NCI-H2227 (cell line): ENCODE measurements around the gene C1orf210.

Experiments
- DNase-seq: peaks from one replicate; lab custom pipeline; 2025; ENCODE audit not compliant: unreplicated experiment; lab: John Stamatoyannopoulos, UW

C1orf210 gene

DNA sequence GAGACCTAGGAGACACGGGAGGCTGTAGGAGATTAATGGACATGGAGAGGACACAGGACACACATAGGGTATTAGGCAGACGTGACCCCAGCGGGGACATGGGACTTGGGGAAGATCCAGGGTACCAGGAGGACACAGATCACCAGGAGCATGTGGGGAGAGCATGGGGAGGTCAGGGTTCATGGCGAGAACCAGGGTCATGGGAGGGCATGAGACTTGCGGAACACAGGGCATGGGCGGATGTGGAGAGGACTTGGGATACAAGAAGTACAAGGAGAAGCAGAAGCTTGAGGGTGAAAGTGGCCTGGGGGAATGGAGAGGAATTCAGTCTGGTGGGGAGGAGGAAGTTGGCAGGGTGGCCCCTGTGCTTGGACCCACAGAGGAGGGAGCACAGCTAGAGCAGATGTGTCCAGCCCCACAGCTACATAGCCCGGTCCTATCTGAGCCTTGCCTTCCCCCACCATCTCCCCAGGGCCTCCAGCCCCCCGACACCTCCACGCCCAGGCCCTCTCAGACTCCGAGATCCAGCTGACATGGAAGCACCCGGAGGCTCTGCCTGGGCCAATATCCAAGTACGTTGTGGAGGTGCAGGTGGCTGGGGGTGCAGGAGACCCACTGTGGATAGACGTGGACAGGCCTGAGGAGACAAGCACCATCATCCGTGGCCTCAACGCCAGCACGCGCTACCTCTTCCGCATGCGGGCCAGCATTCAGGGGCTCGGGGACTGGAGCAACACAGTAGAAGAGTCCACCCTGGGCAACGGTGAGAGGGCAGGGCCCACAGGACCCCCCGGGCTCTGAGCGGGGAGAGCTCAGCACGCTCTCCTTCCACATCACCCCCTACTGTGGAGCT, 27.5 kb upstream of the C1orf210 start:
- DNase-seq, result no peak

DNA sequence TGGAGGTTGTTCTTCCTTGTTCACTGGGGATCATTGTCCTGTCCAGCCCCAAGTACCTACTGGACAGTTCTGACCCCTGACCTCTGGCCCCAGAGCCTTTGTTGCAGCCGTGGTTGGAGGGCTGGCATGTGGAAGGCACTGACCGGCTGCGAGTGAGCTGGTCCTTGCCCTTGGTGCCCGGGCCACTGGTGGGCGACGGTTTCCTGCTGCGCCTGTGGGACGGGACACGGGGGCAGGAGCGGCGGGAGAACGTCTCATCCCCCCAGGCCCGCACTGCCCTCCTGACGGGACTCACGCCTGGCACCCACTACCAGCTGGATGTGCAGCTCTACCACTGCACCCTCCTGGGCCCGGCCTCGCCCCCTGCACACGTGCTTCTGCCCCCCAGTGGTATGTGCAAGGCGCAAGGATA, 26.8 kb upstream of the C1orf210 start:
- no peak for DNase-seq

DNA sequence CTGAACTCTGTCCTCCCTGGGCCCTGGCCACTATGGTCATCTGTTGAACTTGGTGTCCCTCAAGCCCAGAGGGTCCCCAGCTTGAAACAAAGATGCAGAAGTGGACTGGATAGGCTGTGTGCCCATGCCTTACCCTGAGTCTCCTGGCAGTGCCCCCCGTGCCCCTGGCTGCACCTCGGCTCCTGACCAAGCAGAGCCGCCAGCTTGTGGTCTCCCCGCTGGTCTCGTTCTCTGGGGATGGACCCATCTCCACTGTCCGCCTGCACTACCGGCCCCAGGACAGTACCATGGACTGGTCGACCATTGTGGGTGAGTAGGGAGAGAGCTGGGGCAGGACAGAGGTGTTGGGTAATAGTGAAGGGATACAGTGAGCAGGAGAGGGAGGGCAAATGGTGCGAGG, 26.1 kb upstream of the C1orf210 start:
- no peak for DNase-seq

DNA sequence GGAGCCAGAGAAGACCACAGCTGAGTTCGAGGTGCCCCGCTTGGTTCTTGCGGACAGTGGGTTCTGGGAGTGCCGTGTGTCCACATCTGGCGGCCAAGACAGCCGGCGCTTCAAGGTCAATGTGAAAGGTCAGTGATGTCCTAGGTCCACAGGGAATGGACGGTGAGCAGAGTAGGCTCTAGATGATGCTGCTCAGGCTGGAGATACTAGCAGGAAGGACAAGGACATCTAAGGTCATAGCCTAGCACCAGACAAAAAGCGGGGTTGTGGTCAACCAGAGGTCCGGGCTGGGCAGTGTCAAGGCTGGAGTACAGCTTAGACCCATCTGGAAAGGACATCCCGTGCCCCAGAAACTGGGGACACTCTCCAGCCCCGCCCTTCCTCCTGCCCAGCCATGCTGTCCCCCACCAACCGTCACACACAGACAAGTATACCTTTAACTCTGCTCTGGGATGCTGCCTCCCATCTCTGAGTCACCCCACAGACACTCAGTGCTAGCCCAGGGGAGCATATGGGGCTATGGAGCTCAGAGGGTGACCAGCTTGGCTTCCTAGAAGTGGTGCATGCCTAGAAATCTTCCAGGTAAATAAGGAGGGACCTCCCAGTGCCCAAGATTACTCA, 24.1 kb upstream of the C1orf210 start:
- no peak for DNase-seq

DNA sequence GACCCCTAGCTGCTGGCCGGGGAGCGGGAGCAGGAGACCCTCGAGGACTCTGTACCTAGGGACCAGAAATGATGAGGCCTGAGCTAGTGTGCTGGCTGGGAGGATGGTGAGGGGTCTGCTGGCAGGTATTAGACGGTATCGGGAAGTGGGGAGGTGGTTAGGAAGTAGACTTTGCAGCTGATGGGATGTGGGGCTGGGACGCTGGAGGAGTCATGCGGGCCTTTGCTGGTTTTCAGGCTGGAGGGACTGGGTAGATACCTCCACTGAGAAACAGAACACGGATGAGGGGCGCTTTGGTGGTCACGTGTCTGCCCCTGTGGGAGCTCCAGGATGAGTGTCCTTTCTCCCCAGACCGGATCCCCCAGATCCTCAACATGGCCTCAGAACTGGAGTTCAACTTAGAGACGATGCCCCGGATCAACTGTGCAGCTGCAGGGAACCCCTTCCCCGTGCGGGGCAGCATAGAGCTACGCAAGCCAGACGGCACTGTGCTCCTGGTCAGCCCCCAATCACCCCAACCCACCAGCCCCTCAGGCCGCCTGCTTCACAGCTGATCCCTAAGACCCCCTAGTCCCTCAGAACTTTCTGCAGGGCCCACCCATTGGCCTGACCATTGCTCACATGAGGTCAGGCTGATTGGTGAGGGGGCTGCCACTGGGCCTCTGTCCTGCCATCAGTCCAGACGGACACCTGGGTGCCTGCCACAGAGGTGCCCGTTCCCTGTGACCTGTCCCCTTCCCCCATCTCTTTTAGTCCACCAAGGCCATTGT, 23.4 kb upstream of the C1orf210 start:
- DNase-seq, result no peak

DNA sequence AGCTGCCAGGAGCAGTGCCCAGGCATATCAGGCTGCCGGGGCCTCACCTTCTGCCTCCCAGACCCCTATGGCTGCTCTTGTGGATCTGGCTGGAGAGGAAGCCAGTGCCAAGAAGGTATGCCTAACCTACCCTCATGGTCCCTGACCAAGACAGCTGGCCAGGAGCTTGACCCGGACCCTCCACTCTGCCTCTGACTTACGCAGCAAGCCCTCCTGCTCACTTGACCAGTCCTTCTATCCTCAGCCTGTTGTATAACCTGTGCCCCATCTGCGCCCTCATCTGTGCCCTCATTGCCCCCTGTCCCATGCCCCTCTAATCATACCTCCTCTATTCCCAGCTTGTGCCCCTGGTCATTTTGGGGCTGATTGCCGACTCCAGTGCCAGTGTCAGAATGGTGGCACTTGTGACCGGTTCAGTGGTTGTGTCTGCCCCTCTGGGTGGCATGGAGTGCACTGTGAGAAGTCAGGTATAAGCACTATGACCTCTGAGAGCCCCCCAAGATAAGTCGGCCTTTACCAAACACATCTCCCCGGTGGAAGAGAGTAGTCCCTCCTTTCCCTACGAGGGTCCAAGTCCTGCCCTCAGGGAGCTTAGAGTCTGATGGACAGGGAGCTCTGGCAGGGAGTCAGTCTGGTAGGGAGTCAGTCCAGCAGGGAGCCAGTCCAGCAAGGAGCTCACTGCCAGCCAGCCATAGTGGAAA, 22.2 kb upstream of the C1orf210 start:
- no peak for DNase-seq

DNA sequence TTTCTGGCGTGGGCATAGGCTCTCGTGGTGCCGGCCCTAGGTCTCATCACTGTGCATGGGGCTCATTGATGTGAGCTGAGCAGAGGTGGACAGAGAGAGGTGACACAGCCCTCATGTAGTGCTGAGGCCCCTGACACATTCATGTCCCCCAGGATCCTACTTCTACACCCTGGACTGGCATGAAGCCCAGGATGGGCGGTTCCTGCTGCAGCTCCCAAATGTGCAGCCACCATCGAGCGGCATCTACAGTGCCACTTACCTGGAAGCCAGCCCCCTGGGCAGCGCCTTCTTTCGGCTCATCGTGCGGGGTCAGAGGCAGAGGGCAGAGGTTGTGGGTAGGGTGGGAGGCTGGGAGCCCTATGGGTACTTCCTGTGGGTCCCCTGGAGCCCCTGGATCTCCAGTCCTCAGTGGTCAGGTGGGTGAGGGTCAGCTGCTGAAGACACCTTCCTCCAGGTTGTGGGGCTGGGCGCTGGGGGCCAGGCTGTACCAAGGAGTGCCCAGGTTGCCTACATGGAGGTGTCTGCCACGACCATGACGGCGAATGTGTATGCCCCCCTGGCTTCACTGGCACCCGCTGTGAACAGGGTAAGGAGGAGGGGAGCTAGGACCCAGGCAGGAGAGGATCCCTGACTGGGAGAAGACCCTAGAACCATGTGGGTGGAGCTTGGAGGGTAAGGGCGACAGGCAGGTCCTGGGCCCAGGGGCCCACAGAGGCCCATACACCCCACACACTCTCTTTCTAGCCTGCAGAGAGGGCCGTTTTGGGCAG, 21.5 kb upstream of the C1orf210 start:
- DNase-seq, result no peak

DNA sequence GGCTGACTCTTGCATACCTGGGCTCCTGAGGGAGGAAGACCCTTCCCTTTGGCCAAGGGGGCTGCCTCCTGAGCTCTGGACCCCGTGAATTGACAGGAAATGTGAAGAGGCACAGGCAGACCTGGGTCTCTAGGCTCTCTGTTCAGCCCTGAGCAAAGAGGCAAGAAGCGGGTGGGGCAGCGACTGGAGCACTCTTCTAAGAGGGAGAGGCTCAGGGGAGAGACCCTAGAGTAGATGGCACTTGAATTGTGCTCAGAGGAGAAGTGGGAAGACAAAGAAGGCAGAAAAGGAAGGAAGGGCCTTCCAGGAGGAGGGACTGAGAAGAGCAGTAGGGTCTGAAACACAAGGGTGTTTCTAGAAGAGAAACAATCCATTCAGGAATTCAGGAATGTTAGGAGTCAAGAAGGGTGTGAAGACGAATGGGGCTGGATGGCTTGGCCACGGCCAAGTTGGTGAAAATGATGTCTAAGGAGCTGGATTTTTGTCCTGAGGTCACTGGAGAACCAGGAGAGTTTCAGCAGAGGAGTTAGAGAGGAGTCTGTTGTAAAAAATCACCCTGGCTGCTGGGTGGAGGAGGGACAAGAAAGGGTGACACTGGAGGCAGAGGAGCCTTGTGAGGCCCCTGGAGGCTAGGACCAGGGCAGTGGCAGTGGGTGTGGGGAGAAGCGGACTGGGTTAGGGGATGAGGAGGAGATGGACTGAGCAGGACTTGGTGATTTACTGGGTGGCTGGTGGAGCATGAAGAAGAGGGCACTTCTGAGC, 20.7 kb upstream of the C1orf210 start:
- no peak for DNase-seq

DNA sequence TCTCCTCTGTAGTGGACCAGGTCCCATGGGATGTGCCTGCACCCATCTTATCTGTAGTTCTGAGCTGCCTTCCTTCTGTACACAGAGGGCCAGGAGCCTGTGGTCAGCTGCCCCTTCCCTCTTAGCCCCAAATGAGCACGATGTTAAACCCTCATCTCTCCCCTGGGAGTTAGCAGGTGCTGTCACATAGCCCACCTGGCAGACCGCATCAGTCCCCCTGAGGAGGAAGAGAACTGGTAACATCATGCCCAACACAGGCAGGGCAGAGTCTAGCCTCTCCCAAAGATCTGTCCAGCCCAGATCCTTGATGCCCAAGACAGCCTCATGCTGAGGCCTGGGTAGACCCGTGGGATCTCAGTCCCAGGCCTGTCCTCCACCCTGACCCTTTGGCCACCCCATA, 20.1 kb upstream of the C1orf210 start:
- no peak for DNase-seq

DNA sequence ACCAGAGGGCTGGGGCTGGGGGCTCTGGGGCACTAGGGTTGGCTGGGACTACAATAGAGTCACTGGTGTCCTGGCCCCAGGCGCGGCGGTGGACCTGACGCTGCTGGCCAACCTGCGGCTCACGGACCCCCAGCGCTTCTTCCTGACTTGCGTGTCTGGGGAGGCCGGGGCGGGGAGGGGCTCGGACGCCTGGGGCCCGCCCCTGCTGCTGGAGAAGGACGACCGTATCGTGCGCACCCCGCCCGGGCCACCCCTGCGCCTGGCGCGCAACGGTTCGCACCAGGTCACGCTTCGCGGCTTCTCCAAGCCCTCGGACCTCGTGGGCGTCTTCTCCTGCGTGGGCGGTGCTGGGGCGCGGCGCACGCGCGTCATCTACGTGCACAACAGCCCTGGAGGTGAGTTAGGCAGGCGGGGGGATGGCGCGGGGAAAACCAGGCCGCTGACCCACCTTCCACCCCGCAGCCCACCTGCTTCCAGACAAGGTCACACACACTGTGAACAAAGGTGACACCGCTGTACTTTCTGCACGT, 19.5 kb upstream of the C1orf210 start:
- DNase-seq, result no peak

DNA sequence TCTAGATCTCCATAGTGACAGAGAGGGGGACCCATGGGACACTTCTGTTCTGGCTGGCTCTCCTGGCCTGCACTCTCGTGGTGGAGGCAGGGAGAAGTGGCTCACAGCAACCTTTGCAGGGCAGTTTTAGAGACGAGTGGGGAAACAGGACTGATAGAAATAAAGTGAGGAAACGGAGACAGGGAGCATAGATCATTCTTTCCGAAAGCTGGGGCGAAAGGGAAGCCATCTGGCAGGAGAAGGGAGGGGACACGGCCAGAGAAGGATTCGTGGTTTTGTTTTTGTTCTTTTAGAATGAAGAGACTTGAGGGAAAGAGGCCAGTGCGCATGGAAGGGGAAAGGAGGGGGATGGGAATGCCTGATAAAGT, 18.9 kb upstream of the C1orf210 start:
- no peak for DNase-seq

DNA sequence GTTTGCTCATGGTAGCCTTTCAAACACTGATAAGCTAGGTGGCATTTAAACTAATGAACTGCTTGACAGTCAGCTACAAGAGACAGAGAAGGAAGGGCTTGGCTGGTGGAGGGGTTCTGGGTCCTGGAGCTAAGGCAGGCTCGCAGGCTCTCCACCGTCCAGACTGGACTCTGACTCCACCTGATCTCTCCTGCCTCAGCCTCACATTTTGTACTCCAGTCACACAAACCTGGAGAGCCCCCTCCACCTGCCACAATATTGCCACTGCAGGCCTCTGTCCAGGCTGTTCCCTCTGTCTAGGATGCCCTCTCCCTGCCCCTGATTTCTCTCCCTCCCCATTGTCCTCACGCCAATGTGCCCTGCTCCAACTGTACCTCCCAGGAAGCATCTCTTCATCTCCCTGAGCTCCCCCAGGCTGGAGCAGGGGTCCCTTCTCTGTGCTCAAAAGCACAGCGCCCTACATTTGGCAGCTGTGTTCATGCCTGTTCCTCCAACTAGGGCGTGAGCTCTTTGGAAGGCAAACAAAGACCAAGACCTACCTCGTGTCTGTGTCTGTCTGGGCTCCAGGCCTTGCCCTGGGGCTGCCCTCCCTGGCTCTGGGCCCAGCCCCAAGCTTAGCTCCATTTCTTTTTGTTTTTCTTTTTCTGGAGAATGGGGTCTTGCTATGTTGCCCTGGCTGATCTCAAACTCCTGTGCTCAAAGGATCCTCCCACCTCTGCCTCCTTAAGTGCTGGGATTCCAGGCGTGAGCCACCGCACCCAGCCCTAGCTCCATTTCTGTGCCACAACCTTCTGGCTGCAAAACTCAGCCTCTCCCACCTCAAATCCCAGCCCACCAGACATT, 18.3 kb upstream of the C1orf210 start:
- DNase-seq, result no peak

DNA sequence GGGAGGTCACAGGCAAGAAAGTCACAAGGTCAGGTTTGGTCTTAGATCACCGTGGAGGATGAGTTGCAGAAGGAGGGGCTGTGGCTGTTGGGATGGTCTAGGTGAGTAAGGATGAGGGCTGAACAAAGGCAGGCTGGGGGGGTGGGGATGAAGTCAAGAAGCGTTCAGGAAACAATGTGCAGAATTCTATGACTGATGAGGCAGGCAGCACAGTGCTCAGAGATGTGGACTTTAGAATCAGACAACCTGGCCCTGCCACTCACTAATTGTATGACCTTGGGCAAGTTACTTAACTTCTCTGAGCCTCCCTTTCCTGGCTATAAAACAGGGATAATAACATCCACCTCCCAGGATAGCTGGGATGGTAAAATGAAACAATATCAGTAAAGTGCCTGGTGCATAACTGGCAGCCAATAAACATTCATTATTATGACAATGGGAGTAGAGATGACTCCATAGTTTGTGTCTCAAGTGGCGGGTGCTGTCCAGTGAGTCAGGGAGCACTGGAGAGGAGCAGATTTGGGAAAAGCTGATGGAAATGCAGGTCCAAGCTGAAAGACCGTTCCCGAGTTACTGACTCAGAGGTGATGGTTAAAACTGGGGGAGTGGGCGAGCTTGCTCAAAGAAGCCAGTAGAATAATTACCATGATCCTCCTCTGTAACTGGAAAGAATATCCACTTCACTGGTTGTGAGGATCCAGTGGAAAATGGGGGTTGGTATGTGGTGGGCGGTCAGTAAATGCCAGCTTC, 17.5 kb upstream of the C1orf210 start:
- no peak for DNase-seq

DNA sequence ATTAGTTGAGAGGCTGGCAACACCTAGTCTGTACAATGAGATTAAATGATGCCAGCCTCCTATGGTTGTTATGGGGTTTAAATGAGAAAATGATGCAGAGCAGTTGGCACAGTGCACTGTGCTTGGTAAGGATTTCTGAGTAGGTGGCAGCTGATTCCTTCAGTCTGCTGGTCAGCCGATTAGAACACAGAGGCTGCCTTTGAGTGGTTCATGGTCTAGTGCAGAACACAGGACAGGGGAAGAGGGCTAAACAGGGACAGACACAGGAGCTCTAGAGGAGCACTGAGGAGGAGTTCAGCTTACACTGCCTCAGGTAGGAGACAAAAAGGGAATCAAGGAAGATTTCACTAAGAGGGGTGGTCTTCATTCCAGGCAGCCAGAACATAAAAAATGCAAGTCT, 16.8 kb upstream of the C1orf210 start:
- no peak for DNase-seq

DNA sequence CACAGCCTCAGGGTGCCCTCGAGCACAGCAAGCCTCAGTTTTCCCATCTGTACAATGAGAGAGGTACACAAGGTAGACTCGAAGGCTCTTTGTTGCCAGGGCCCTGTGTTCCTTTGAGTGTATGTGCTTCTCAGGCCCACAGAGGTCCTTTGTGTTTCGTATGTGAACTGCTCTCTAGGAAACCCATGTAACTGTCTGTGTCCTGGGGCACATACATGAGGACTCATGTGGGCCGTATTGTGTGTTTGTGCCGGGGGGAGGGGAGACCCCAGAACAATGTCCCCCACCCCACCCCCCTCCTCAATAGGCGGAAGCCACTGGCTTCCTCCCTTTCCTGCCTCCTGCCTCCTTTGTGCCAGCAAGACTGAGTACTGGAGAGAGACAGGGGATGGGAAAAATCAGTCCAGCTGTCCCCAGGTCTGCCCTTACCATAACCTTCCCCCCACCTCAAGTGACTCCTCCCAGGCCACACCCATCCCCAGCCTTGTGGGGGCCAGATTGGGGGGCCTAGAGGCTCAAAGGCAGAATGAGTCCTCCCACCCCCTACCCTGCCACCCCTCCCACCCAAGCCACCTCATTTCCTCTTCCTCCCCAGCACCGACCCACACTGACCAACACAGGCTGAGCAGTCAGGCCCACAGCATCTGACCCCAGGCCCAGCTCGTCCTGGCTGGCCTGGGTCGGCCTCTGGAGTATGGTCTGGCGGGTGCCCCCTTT, 15.2 kb upstream of the C1orf210 start, which contains the start of gene TIE1:
TIE1 (plus strand) TSS at position 605 of the 717 bp plus-strand sequence; CDS start at position 695, 90 bp downstream.
- DNase-seq, result no peak

DNA sequence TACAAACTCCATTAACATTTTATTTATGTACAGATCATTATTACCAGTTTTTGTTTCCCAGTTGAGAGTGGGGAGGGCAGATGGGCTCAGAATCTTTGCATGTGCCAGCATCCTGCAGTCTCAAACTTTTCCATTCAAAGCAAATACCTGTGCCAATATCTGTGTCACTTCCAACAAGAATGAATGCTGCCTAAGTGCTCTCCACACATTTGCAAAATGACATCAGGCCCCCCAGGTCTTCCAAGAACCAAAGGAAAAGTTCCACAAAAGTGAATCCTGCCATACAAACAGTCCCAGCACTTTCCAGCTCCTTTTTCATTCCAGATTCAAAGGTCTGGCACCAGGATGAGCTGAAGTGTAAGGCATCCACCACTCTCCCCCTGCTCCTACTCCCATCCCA, 13.7 kb upstream of the C1orf210 start:
- DNase-seq, result no peak

DNA sequence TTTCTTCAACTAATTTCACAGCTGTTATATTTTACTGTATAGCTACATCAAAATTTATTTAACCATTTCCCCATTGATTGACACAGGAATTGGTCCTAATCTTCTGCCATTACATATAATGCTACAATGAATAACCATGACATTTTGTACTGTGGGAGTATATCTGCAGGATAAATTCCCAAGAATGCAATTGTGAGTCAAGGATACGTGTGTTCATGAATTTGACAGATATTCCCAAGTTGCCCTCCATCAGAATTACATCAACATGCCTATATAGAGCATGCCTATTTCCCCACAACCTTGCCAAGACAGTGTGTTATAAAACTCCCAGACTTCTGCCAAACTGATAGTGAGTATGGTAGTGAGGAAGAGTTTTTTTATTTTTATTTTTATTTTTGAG, 12.7 kb upstream of the C1orf210 start:
- DNase-seq, result no peak
